PC-9 (cell line): ENCODE measurements around the gene ADAMTS13. TPM values are rescaled to one million over a fixed set of nuclear protein-coding genes. Genes with fewer than 3 reads are reported as not detected.
"Not testable (repeated sequence)": the region's sequence is repeated elsewhere in the genome, so short reads cannot be mapped to it uniquely, and the experiment has no call there.

Experiments used
- BruUV-seq: library from RNA; stranded (reverse); fragments of 400-500 nt; replicated peaks from 2 replicates; lab custom pipeline; 2021; lab: Mats Ljungman, UMichigan
- CTCF ChIA-PET: fragments of 300-600 bp; sonication (Branson Sonifier 250); formaldehyde crosslinking; loops from one replicate; lab custom pipeline; 2022; ENCODE audit warnings: antibody characterized with exemption; lab: Charles Lee
- POLR2A ChIA-PET: fragments of 300-600 bp; sonication (Branson Sonifier 250); formaldehyde crosslinking; loops from one replicate; lab custom pipeline; 2022; ENCODE audit warnings: antibody characterized with exemption; ENCODE audit not compliant: unreplicated experiment; lab: Charles Lee
- DNase-seq, 2 experiments: peaks; one replicate each; pipeline versions ENCODE4 v3.0.0 to v3.0.0-alpha.2; 2015 to 2022; ENCODE audit warnings: mixed read lengths in 1 of 2
- H2AFZ ChIP-seq: fragments of 200-600 bp; sonication (generic); 2 replicates; pipeline ENCODE4 v1.8.1; 2017; ENCODE audit warnings: antibody characterized with exemption
- H3F3A ChIP-seq: fragments of 200-600 bp; sonication (generic); 2 replicates; pipeline ENCODE4 v1.8.1; 2017; ENCODE audit warnings: antibody characterized with exemption, mild to moderate bottlenecking, low read depth; ENCODE audit not compliant: insufficient read depth
- H3K27ac ChIP-seq: fragments of 200-600 bp; sonication (generic); 2 replicates; pipeline ENCODE4 v1.6.1; 2016; ENCODE audit warnings: mixed run types
- H3K27me3 ChIP-seq: fragments of 200-600 bp; sonication (generic); 2 replicates; pipeline ENCODE4 v1.6.1; 2016; ENCODE audit warnings: low read depth, mixed run types; ENCODE audit not compliant: insufficient read depth
- H3K36me3 ChIP-seq: fragments of 200-600 bp; sonication (generic); 2 replicates; pipeline ENCODE4 v1.6.1; 2016; ENCODE audit warnings: low read depth, mixed run types
- H3K4me1 ChIP-seq: fragments of 200-600 bp; sonication (generic); replicated peaks from 2 replicates; pipeline ENCODE4 v1.6.1; 2016; ENCODE audit warnings: mixed run types; ENCODE audit not compliant: insufficient read depth
- H3K4me2 ChIP-seq: fragments of 200-600 bp; sonication (generic); 2 replicates; pipeline ENCODE4 v1.6.1; 2017; ENCODE audit warnings: mixed run types
- H3K4me3 ChIP-seq: fragments of 200-600 bp; sonication (generic); 2 replicates; pipeline ENCODE4 v1.6.1; 2016; ENCODE audit warnings: mixed run types
- H3K79me2 ChIP-seq: fragments of 200-600 bp; sonication (generic); 2 replicates; pipeline ENCODE4 v1.6.1; 2017; ENCODE audit warnings: low read depth, mixed run types
- H3K9me2 ChIP-seq: fragments of 200-600 bp; sonication (generic); 2 replicates; pipeline ENCODE4 v1.8.1; 2017; ENCODE audit warnings: mild to moderate bottlenecking; ENCODE audit not compliant: insufficient read depth
- H3K9me3 ChIP-seq: fragments of 200-600 bp; sonication (generic); 2 replicates; pipeline ENCODE4 v1.8.1; 2016; ENCODE audit warnings: low read depth; ENCODE audit not compliant: insufficient read depth
- H4K20me1 ChIP-seq: fragments of 200-600 bp; sonication (generic); 2 replicates; pipeline ENCODE4 v1.8.1; 2017; ENCODE audit not compliant: insufficient read depth
- EZH2 ChIP-seq: fragments of 200-600 bp; sonication (generic); IDR thresholded peaks from 2 replicates; pipeline ENCODE4 v1.8.0; 2017; ENCODE audit warnings: antibody characterized with exemption, low read depth
- intact Hi-C: fragments of 100-400 bp; cut with micrococcal nuclease; formaldehyde crosslinking; loops from one replicate; pipeline ENCODE4 v1.10.0; 2022; ENCODE audit not compliant: unreplicated experiment
- total RNA-seq: library from RNA; stranded (reverse); gene quantifications from 2 replicates; pipeline ENCODE4 v1.2.3, GENCODE V29; 2021
- TF ChIP-seq, protein P1 (sequence below): fragments of 200-600 bp; sonication (generic); conservative IDR thresholded peaks from 2 replicates; pipeline ENCODE4 v1.6.1; 2017; ENCODE audit warnings: mixed run types, antibody characterized with exemption, mild to moderate bottlenecking, moderate library complexity

The ADAMTS13 gene
- total RNA-seq, 1 experiment from 2014 or later, result 7.1 TPM

DNA sequence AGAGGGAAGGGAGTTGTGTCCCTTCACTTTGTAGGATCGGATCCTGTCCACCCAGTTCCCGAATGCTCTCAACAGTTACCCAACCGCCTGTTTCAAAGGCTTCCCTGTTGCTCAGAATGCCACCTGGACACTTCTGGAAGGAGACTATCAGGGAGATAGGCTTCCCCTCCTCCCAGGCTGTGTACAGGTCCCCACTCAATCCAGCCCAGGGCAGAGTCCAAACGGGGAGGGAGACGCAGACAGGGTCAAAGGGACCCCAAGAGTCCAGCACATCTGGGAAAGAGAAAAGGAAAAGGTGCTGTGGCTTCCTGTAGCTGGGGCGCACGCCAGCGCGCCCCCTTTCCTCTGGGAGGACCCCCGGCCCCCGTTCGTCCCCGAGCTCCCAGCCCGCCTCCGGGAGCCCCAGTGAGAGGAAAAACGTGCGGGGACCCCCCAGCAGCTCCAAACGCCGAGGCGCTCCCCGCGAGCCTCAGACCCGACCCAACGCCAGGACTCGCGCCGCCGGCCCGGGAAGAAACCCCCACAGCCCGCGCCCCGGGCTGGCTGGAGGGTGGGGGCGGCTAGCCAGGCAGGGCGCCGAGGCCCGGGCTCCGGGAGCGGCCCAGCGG lies 46.9 kb upstream of the ADAMTS13 start:
- Histone ChIP-seq H3K36me3 (peaks cover 9% of the 10 kb centered on the region), H3K79me2 (peaks cover 53% of the 10 kb centered on the region), H4K20me1 (peaks cover 47% of the 10 kb centered on the region), H3K27ac (peak overlapping the region; percentile 59; the same call in 1 of the 2 replicates), H3K4me1 (peaks cover 36% of the 10 kb centered on the region), H3F3A (peaks cover 13% of the 10 kb centered on the region), H3K27me3 (no peaks in the 10 kb centered on the region), H3K9me2 (no peaks in the 10 kb centered on the region), H3K4me3 (peak overlapping the region; percentile 69), H3K9me3 (no peaks in the 10 kb centered on the region), H3K4me2 (peak overlapping the region; percentile 81), H2AFZ (0 out of 2 replicates have a peak overlapping the region, but pooled peaks have one; percentile 20)
- peak; percentile 30 to 50 for DNase-seq
- TF ChIP-seq, protein P1, sequence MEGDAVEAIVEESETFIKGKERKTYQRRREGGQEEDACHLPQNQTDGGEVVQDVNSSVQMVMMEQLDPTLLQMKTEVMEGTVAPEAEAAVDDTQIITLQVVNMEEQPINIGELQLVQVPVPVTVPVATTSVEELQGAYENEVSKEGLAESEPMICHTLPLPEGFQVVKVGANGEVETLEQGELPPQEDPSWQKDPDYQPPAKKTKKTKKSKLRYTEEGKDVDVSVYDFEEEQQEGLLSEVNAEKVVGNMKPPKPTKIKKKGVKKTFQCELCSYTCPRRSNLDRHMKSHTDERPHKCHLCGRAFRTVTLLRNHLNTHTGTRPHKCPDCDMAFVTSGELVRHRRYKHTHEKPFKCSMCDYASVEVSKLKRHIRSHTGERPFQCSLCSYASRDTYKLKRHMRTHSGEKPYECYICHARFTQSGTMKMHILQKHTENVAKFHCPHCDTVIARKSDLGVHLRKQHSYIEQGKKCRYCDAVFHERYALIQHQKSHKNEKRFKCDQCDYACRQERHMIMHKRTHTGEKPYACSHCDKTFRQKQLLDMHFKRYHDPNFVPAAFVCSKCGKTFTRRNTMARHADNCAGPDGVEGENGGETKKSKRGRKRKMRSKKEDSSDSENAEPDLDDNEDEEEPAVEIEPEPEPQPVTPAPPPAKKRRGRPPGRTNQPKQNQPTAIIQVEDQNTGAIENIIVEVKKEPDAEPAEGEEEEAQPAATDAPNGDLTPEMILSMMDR, result no peak; the same call in 1 of the 2 replicates
- no peak for TF ChIP-seq EZH2
- intact Hi-C loops, result loop anchor here (2.0 kb wide), 1 partner anchor 18 kb away; the partner anchor contains the start of genes SURF1 and SURF2
- ChIA-PET POLR2A (interaction anchor here (0.7 kb wide), 2 partner anchors 73 to 272 kb away, joined by 3 to 4 read pairs; no protein-coding TSS in a partner anchor), CTCF (interaction anchor here (0.5 kb wide), 1 partner anchor 181 kb away, joined by 9 read pairs; no protein-coding TSS in a partner anchor)
- BruUV-seq, result no TSS peak

DNA sequence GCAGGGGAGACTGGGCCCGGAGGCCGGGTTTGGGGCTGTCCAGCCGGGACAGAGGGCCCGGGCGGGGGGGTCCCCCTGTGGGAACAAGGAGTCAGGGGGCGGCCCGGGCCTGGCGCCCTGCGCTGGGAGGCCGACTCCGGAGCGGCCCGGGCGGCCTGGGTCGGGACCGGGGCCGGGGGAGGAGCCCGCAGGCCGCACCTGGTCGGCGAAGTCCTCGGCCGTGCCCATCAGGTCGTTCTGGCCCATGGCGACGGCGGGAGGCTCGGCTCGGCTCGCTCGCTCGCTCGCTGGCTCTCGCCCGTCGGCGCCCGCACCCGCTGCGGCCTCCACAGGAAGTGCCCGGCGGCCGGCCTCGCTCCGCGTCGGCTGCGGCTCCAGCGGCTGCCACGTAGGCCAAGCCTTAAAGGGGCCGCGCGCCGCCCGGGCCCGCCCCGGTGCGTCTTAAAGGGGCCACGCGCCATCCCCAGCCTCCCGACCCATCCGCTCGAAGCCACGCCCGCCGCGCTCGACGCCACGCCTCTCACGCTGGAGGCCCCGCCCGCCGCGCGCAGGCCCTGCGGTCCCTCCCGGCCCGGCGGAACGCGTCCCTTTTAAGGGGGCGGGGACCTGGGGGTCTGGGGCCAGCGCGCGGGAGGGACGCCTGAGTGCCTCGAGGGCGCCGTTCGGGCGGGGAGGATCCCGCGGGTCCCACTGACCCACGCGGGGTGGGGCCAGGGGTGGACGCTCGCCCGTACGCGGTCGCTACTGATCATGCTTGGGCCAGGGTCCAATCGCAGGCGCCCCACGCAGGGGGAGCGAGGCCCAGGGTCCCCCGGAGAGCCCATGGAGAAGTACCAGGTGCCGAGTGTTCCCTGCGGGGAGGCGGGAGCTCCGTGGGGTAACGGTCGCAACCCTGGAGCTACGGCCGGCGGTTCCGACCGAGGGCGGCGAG lies 46.2 kb upstream of the ADAMTS13 start, which contains the start of the genes STKLD1 and SURF4:
Gene STKLD1 (plus strand): TSS at position 643 of the 931 bp plus-strand sequence. CDS start 108 bp downstream, at position 751.
Gene SURF4 (minus strand): TSS at position 337 of the 931 bp plus-strand sequence. CDS start 91 bp downstream, at position 246.
- CTCF ChIA-PET, result interaction anchor here (0.5 kb wide), 1 partner anchor 182 kb away, joined by 9 read pairs; no protein-coding TSS in a partner anchor
- H4K20me1 ChIP-seq, result peaks cover 39% of the 10 kb centered on the region
- H3K9me2 ChIP-seq, result no peaks in the 10 kb centered on the region
- TF ChIP-seq EZH2, result no peak
- TF ChIP-seq, protein P1, result no peak
- H3K79me2 ChIP-seq, result peaks cover 46% of the 10 kb centered on the region
- intact Hi-C loops, result loop anchor here (1.0 to 2.0 kb wide), 2 partner anchors 19 to 28 kb away; partner anchors contain the start of genes MED22, RPL7A, SURF1 and SURF2
- no peaks in the 10 kb centered on the region for H3K27me3 ChIP-seq
- peak within 1 kb of the TSS; percentile 94 for H3K4me2 ChIP-seq
- peak within 1 kb of the TSS; percentile 81 for H2AFZ ChIP-seq
- peaks cover 9% of the 10 kb centered on the region for H3K36me3 ChIP-seq
- peak; percentile 80 to 99 for DNase-seq
- H3K27ac ChIP-seq, result peak within 1 kb of the TSS; percentile 59; the same call in 1 of the 2 replicates
- BruUV-seq, result no TSS peak
- peaks cover 13% of the 10 kb centered on the region for H3F3A ChIP-seq
- no peaks in the 10 kb centered on the region for H3K9me3 ChIP-seq
- peaks cover 36% of the 10 kb centered on the region for H3K4me1 ChIP-seq
- POLR2A ChIA-PET, result interaction anchor here (0.5 to 0.6 kb wide), 2 partner anchors 20 to 454 kb away, joined by 3 to 5 read pairs; partner anchors contain the start of genes SURF1 and SURF2
- H3K4me3 ChIP-seq, result peak within 1 kb of the TSS; percentile 69

DNA sequence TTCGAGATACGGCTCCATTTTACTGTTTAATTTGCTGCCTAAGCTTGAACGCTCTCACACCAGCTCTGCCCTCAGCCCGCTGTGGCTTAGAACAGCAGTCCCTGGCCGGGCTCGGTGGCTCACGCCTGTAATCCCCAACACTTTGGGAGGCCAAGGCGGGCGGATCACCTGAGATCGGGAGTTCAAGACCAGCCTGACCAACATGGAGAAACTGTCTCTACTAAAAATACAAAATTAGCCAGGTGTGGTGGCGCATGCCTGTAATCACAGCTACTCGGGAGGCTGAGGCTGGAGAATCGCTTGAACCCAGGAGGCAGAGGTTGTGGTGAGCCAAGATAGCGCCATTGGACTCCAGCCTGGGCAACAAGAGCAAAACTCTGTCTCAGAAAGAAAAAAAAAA lies 44.9 kb upstream of the ADAMTS13 start:
- H3K4me3 ChIP-seq, result peak overlapping the region; percentile 69; the same call in 1 of the 2 replicates
- H3K9me2 ChIP-seq, intact Hi-C loops, H3K36me3 ChIP-seq, H3K27me3 ChIP-seq, BruUV-seq, H3K9me3 ChIP-seq, H2AFZ ChIP-seq, H3K27ac ChIP-seq, DNase-seq: not testable (repeated sequence)
- peak overlapping the region; percentile 94; the same call in 1 of the 2 replicates for H3K4me2 ChIP-seq
- peaks cover 26% of the 10 kb centered on the region for H4K20me1 ChIP-seq
- peaks cover 36% of the 10 kb centered on the region for H3K4me1 ChIP-seq
- peaks cover 13% of the 10 kb centered on the region for H3F3A ChIP-seq
- ChIA-PET POLR2A (interaction anchor here (0.5 to 0.7 kb wide), 2 partner anchors 190 to 755 kb away, joined by 4 to 7 read pairs; no protein-coding TSS in a partner anchor), CTCF (interaction anchor here (0.6 to 0.7 kb wide), 4 partner anchors 109 to 808 kb away, joined by 3 to 4 read pairs (median 4); no protein-coding TSS in a partner anchor)
- H3K79me2 ChIP-seq, result peaks cover 33% of the 10 kb centered on the region
